Smooth muscle cell of the pulmonary artery (primary cell): ENCODE data around the gene UBB. TPM values are rescaled to one million over a fixed set of nuclear protein-coding genes. Genes with fewer than 3 reads are reported as not detected.

Source experiments
- total RNA-seq: library from RNA; depleted of rRNA; stranded (reverse); fragments of >200 nt; gene quantifications from 2 replicates; pipeline ENCODE4 v1.2.3, GENCODE V29; 2014

Gene UBB
- 1,820 and 2,231 TPM in 2 replicates for total RNA-seq

GRCh38 chr17:16380640-16381495 lies at the start of gene UBB:
TSS of gene UBB (plus strand) at chr17:16381091. CDS start at chr17:16381908, 817 bp downstream.

GRCh38 chr17:16353317-16354174 lies 27.3 kb upstream of the UBB start, which contains the start of gene CENPV:
TSS of gene CENPV (minus strand) at chr17:16353469. CDS start at chr17:16353436, 33 bp downstream.

GRCh38 chr17:16415031-16415924 lies 34.4 kb downstream of the UBB start, which contains the start of gene TRPV2:
TSS of gene TRPV2 (plus strand) at chr17:16415571. CDS start at chr17:16417669, 2,098 bp downstream.

Other genes starting within 250 kb of the UBB start
- 115 and 125 TPM in 2 replicates for gene NCOR1, start 165.6 kb upstream of the UBB start, total RNA-seq
- 12.6 and 17.8 TPM in 2 replicates for gene PIGL, start 163.9 kb upstream of the UBB start, total RNA-seq
- 4.9 and 6.1 TPM in 2 replicates for gene CENPV, start 27.6 kb upstream of the UBB start, total RNA-seq
- gene TRPV2, start 34.5 kb downstream of the UBB start, total RNA-seq = 71.5 and 83.5 TPM in 2 replicates
- 1.7 and 2.1 TPM in 2 replicates for gene LRRC75A, start 111.1 kb downstream of the UBB start, total RNA-seq
- gene ZNF287, start 188.1 kb downstream of the UBB start, total RNA-seq = 6.6 and 8.9 TPM in 2 replicates